HEK293 (cell line): Measurements from ENCODE around the gene SAXO2.
"Not testable (repeated sequence)": the region's sequence is repeated elsewhere in the genome, so short reads cannot be mapped to it uniquely, and the experiment has no call there.

ENCODE experiments used
- BCL11B ChIP-seq: fragments of 450-650 bp; formaldehyde crosslinking; IDR thresholded peaks from 2 replicates; pipeline ENCODE4 v1.5.1; 2016; ENCODE audit warnings: low read depth, missing biosample characterization, missing genetic modification characterization
- GLI4 ChIP-seq: fragments of 450-650 bp; formaldehyde crosslinking; IDR thresholded peaks from 2 replicates; pipeline ENCODE4 v1.5.1; 2016; ENCODE audit warnings: missing biosample characterization, missing genetic modification characterization
- SP3 ChIP-seq: fragments of 450-650 bp; formaldehyde crosslinking; IDR thresholded peaks from 2 replicates; pipeline ENCODE4 v1.5.1; 2016; ENCODE audit warnings: missing biosample characterization, missing genetic modification characterization
- YY1 ChIP-seq: fragments of 450-650 bp; formaldehyde crosslinking; IDR thresholded peaks from 2 replicates; pipeline ENCODE4 v1.5.1; 2018; ENCODE audit warnings: missing biosample characterization, missing genetic modification characterization
- ZNF24 ChIP-seq: fragments of 450-650 bp; formaldehyde crosslinking; IDR thresholded peaks from 2 replicates; pipeline ENCODE4 v1.5.1; 2016; ENCODE audit warnings: missing biosample characterization, missing genetic modification characterization
- ZNF596 ChIP-seq: fragments of 450-650 bp; IDR thresholded peaks from 2 replicates; pipeline ENCODE4 v1.5.0; 2018; ENCODE audit warnings: missing biosample characterization, mild to moderate bottlenecking, missing genetic modification characterization, moderate library complexity
- TF ChIP-seq, protein P1 (sequence below): fragments of 450-650 bp; formaldehyde crosslinking; IDR thresholded peaks from 2 replicates; pipeline ENCODE4 v1.5.1; 2016; ENCODE audit warnings: missing biosample characterization, missing genetic modification characterization
- TF ChIP-seq, protein P2 (sequence below): fragments of 450-650 bp; formaldehyde crosslinking; IDR thresholded peaks from 2 replicates; pipeline ENCODE4 v1.5.1; 2016; ENCODE audit warnings: missing biosample characterization, missing genetic modification characterization
- TF ChIP-seq, protein P3 (sequence below): fragments of 450-650 bp; formaldehyde crosslinking; IDR thresholded peaks from 2 replicates; pipeline ENCODE4 v1.5.1; 2017; ENCODE audit warnings: missing biosample characterization, missing genetic modification characterization

- TF ChIP-seq, protein P1, sequence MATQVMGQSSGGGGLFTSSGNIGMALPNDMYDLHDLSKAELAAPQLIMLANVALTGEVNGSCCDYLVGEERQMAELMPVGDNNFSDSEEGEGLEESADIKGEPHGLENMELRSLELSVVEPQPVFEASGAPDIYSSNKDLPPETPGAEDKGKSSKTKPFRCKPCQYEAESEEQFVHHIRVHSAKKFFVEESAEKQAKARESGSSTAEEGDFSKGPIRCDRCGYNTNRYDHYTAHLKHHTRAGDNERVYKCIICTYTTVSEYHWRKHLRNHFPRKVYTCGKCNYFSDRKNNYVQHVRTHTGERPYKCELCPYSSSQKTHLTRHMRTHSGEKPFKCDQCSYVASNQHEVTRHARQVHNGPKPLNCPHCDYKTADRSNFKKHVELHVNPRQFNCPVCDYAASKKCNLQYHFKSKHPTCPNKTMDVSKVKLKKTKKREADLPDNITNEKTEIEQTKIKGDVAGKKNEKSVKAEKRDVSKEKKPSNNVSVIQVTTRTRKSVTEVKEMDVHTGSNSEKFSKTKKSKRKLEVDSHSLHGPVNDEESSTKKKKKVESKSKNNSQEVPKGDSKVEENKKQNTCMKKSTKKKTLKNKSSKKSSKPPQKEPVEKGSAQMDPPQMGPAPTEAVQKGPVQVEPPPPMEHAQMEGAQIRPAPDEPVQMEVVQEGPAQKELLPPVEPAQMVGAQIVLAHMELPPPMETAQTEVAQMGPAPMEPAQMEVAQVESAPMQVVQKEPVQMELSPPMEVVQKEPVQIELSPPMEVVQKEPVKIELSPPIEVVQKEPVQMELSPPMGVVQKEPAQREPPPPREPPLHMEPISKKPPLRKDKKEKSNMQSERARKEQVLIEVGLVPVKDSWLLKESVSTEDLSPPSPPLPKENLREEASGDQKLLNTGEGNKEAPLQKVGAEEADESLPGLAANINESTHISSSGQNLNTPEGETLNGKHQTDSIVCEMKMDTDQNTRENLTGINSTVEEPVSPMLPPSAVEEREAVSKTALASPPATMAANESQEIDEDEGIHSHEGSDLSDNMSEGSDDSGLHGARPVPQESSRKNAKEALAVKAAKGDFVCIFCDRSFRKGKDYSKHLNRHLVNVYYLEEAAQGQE: not testable (repeated sequence)
- TF ChIP-seq, protein P2, sequence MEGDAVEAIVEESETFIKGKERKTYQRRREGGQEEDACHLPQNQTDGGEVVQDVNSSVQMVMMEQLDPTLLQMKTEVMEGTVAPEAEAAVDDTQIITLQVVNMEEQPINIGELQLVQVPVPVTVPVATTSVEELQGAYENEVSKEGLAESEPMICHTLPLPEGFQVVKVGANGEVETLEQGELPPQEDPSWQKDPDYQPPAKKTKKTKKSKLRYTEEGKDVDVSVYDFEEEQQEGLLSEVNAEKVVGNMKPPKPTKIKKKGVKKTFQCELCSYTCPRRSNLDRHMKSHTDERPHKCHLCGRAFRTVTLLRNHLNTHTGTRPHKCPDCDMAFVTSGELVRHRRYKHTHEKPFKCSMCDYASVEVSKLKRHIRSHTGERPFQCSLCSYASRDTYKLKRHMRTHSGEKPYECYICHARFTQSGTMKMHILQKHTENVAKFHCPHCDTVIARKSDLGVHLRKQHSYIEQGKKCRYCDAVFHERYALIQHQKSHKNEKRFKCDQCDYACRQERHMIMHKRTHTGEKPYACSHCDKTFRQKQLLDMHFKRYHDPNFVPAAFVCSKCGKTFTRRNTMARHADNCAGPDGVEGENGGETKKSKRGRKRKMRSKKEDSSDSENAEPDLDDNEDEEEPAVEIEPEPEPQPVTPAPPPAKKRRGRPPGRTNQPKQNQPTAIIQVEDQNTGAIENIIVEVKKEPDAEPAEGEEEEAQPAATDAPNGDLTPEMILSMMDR: not testable (repeated sequence)
- not testable (repeated sequence) for TF ChIP-seq SP3 (tag by site-specific recombination); ZNF596 (tag by site-specific recombination); BCL11B (tag by site-specific recombination); ZNF24 (tag by site-specific recombination); GLI4 (tag by site-specific recombination); YY1
- TF ChIP-seq, protein P3, sequence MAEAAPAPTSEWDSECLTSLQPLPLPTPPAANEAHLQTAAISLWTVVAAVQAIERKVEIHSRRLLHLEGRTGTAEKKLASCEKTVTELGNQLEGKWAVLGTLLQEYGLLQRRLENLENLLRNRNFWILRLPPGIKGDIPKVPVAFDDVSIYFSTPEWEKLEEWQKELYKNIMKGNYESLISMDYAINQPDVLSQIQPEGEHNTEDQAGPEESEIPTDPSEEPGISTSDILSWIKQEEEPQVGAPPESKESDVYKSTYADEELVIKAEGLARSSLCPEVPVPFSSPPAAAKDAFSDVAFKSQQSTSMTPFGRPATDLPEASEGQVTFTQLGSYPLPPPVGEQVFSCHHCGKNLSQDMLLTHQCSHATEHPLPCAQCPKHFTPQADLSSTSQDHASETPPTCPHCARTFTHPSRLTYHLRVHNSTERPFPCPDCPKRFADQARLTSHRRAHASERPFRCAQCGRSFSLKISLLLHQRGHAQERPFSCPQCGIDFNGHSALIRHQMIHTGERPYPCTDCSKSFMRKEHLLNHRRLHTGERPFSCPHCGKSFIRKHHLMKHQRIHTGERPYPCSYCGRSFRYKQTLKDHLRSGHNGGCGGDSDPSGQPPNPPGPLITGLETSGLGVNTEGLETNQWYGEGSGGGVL (tag by site-specific recombination): not testable (repeated sequence)
Measured at GRCh38 chr15:82288202-82288601, 25.6 kb downstream of the SAXO2 start.
